HepG2 (cell line): ENCODE data around the gene MICB. TPM values are rescaled to one million over a fixed set of nuclear protein-coding genes. Genes with fewer than 3 reads are reported as not detected.
A peak's percentile ranks its signal among the peaks of the same experiment; 100 is the strongest.

Experiments
- FOXA1 ChIP-seq, 2 experiments: fragments of 450-650 bp in 1 of 2; sonication (generic) in 1 of 2; formaldehyde crosslinking in 1 of 2; IDR thresholded peaks; 2 replicates each; pipeline versions ENCODE4 v1.4.0 to v1.6.1; 2016 to 2020; ENCODE audit warnings: missing genetic modification reagents in 1 of 2
- HCFC1 ChIP-seq: fragments of 150-350 bp; IDR thresholded peaks from 2 replicates; pipeline ENCODE4 v1.6.1; 2014; ENCODE audit warnings: low read depth, low read length
- IKZF5 ChIP-seq: IDR thresholded peaks from 2 replicates; pipeline ENCODE4 v1.6.1; 2018; ENCODE audit warnings: missing genetic modification reagents, mild to moderate bottlenecking, missing compliant biosample characterization
- KAT8 ChIP-seq: IDR thresholded peaks from 2 replicates; pipeline ENCODE4 v1.6.1; 2016; ENCODE audit warnings: missing genetic modification reagents, missing compliant biosample characterization
- KDM4B ChIP-seq: sonication (generic); formaldehyde crosslinking; IDR thresholded peaks from 2 replicates; pipeline ENCODE4 v1.4.0; 2020; ENCODE audit warnings: missing genetic modification reagents
- NRL ChIP-seq: sonication (generic); formaldehyde crosslinking; IDR thresholded peaks from 2 replicates; pipeline ENCODE4 v1.5.0; 2020; ENCODE audit warnings: missing genetic modification reagents, mild to moderate bottlenecking, moderate library complexity, borderline replicate concordance
- PHF5A ChIP-seq: IDR thresholded peaks from one replicate; pipeline ENCODE4 v1.6.1; 2018; ENCODE audit warnings: low read depth, missing genetic modification reagents; ENCODE audit not compliant: unreplicated experiment
- REXO4 ChIP-seq: sonication (generic); formaldehyde crosslinking; IDR thresholded peaks from 2 replicates; pipeline ENCODE4 v1.8.0; 2022; ENCODE audit warnings: missing genetic modification reagents, mild to moderate bottlenecking, borderline replicate concordance
- ZNF138 ChIP-seq: sonication (generic); formaldehyde crosslinking; IDR thresholded peaks from 2 replicates; pipeline ENCODE4 v1.5.0; 2020; ENCODE audit warnings: mild to moderate bottlenecking, low read depth, missing genetic modification reagents
- ZNF264 ChIP-seq: sonication (generic); formaldehyde crosslinking; IDR thresholded peaks from 2 replicates; pipeline ENCODE4 v1.4.0; 2020; ENCODE audit warnings: missing genetic modification reagents
- ZNF446 ChIP-seq: sonication (generic); formaldehyde crosslinking; IDR thresholded peaks from 2 replicates; pipeline ENCODE4 v1.5.0; 2020; ENCODE audit warnings: mild to moderate bottlenecking, missing genetic modification reagents
- ZNF766 ChIP-seq: sonication (generic); formaldehyde crosslinking; IDR thresholded peaks from 2 replicates; pipeline ENCODE4 v1.5.0; 2020; ENCODE audit warnings: missing genetic modification reagents, borderline replicate concordance
- ZNF883 ChIP-seq: sonication (generic); formaldehyde crosslinking; IDR thresholded peaks from 2 replicates; pipeline ENCODE4 v1.5.1; 2020; ENCODE audit warnings: mild to moderate bottlenecking, missing genetic modification reagents; ENCODE audit errors: not compliant biosample characterization
- ZSCAN31 ChIP-seq: sonication (generic); formaldehyde crosslinking; IDR thresholded peaks from 2 replicates; pipeline ENCODE4 v1.5.0; 2020; ENCODE audit warnings: low read depth, mild to moderate bottlenecking, missing genetic modification reagents
- polyA plus RNA-seq, 8 experiments: library from polyadenylated mRNA; depleted of rRNA in 3 of 8; stranded (reverse) in 7 of 8; unstranded in 1 of 8; fragments of >200 nt; fragmentation: Illumina TruSeq in 4 of 8; extraction: Trizol in 4 of 8; gene quantifications; 2 replicates each; pipeline versions ENCODE4 v1.2.1 to v1.2.3, GENCODE V29; 2011 to 2016; ENCODE audit warnings: low read depth in 4 of 8, missing spikeins in 1 of 8, mixed read lengths in 1 of 8; ENCODE audit not compliant: insufficient read depth in 1 of 8
- total RNA-seq, 5 experiments: library from RNA; depleted of rRNA; stranded (reverse); fragments of >200 nt; fragmentation: Illumina TruSeq; extraction: Trizol; gene quantifications; 2 replicates each; pipeline ENCODE4 v1.2.3, GENCODE V29; 2016; ENCODE audit warnings: low read depth in 1 of 5
- TF ChIP-seq, protein P1 (sequence below): sonication (generic); formaldehyde crosslinking; IDR thresholded peaks from 2 replicates; pipeline ENCODE4 v1.9.0; 2021; ENCODE audit warnings: mild to moderate bottlenecking, missing genetic modification reagents
- TF ChIP-seq, protein P2 (sequence below): IDR thresholded peaks from 2 replicates; pipeline ENCODE4 v1.6.1; 2016; ENCODE audit warnings: low read depth
- TF ChIP-seq, protein P3 (sequence below): sonication (generic); formaldehyde crosslinking; IDR thresholded peaks from 2 replicates; pipeline ENCODE4 v1.5.0; 2020; ENCODE audit warnings: missing genetic modification reagents
- TF ChIP-seq, protein P4 (sequence below): sonication (generic); formaldehyde crosslinking; IDR thresholded peaks from 2 replicates; pipeline ENCODE4 v1.8.1; 2023; ENCODE audit warnings: mild to moderate bottlenecking, missing genetic modification reagents

Gene MICB
- total and polyA plus RNA-seq, 2 of the 13 experiments (the other 11 are each of a cell fraction or from before 2014, with no cell fraction given) = 12.5 to 12.8 TPM

DNA sequence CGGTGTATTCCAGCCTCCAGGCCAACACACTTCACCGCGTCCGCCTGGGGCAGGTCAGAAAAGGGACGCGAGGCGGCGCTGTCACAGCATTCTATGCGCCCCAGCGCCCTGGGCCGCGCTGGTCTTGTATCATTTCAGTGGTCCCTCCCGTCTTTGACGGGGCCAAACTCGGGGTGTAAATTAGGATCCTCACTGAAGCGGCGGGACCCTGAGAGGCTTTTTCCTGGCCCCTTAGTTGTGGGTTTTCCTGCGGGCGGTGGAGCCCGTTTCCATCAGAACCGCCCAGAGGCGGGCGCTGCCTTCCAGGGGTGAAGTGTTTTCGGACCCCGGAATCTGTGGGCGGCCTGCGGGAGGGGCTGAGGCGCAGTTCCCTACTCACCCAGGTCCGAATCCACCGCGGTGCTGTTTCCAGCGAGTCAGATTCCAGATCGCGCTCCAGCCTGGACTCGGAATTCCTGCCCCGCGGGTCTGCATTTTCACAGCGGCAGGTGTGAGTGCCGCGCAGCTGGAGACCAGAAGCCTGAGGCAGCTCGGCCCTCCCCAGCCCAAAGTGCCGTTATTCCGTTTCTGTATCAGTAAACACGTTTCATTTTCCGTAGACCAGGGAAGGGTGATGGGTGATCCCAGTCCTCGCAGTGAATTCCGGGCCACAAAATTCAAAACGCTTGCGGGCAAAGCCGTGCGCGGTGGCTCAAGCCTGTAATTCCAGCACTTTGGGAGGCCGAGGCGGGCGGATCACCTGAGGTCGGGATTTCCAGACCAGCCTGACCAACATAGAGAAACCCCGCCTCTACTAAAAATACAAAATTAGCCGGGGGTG lies 3.9 kb upstream of the MICB start (continued):
- TF ChIP-seq, protein P1, sequence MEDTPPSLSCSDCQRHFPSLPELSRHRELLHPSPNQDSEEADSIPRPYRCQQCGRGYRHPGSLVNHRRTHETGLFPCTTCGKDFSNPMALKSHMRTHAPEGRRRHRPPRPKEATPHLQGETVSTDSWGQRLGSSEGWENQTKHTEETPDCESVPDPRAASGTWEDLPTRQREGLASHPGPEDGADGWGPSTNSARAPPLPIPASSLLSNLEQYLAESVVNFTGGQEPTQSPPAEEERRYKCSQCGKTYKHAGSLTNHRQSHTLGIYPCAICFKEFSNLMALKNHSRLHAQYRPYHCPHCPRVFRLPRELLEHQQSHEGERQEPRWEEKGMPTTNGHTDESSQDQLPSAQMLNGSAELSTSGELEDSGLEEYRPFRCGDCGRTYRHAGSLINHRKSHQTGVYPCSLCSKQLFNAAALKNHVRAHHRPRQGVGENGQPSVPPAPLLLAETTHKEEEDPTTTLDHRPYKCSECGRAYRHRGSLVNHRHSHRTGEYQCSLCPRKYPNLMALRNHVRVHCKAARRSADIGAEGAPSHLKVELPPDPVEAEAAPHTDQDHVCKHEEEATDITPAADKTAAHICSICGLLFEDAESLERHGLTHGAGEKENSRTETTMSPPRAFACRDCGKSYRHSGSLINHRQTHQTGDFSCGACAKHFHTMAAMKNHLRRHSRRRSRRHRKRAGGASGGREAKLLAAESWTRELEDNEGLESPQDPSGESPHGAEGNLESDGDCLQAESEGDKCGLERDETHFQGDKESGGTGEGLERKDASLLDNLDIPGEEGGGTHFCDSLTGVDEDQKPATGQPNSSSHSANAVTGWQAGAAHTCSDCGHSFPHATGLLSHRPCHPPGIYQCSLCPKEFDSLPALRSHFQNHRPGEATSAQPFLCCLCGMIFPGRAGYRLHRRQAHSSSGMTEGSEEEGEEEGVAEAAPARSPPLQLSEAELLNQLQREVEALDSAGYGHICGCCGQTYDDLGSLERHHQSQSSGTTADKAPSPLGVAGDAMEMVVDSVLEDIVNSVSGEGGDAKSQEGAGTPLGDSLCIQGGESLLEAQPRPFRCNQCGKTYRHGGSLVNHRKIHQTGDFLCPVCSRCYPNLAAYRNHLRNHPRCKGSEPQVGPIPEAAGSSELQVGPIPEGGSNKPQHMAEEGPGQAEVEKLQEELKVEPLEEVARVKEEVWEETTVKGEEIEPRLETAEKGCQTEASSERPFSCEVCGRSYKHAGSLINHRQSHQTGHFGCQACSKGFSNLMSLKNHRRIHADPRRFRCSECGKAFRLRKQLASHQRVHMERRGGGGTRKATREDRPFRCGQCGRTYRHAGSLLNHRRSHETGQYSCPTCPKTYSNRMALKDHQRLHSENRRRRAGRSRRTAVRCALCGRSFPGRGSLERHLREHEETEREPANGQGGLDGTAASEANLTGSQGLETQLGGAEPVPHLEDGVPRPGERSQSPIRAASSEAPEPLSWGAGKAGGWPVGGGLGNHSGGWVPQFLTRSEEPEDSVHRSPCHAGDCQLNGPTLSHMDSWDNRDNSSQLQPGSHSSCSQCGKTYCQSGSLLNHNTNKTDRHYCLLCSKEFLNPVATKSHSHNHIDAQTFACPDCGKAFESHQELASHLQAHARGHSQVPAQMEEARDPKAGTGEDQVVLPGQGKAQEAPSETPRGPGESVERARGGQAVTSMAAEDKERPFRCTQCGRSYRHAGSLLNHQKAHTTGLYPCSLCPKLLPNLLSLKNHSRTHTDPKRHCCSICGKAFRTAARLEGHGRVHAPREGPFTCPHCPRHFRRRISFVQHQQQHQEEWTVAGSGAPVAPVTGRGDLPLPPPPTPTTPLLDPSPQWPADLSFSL = 0 out of 2 replicates have a peak, but pooled peaks have one; percentile 39
- TF ChIP-seq FOXA1 (IDR thresholded peaks at IDR 0.05) (no peak), FOXA1 (CRISPR knock-in tag; IDR thresholded peaks at IDR 0.05) (peak; percentile 38; the same call in 1 of the 2 replicates), ZSCAN31 (CRISPR knock-in tag) (no peak), REXO4 (CRISPR knock-in tag) (no peak), IKZF5 (CRISPR knock-in tag) (peak; percentile 65; the same call in 1 of the 2 replicates), ZNF883 (CRISPR knock-in tag) (no peak), KAT8 (CRISPR knock-in tag) (0 out of 2 replicates have a peak, but pooled peaks have one; percentile 25), HCFC1 (no peak), ZNF264 (CRISPR knock-in tag) (no peak), ZNF446 (CRISPR knock-in tag) (0 out of 2 replicates have a peak, but pooled peaks have one; percentile 41), PHF5A (CRISPR knock-in tag) (no peak), KDM4B (CRISPR knock-in tag) (no peak), NRL (CRISPR knock-in tag) (0 out of 2 replicates have a peak, but pooled peaks have one; percentile 10), ZNF766 (CRISPR knock-in tag) (no peak), ZNF138 (CRISPR knock-in tag) (no peak)
- TF ChIP-seq, protein P2, sequence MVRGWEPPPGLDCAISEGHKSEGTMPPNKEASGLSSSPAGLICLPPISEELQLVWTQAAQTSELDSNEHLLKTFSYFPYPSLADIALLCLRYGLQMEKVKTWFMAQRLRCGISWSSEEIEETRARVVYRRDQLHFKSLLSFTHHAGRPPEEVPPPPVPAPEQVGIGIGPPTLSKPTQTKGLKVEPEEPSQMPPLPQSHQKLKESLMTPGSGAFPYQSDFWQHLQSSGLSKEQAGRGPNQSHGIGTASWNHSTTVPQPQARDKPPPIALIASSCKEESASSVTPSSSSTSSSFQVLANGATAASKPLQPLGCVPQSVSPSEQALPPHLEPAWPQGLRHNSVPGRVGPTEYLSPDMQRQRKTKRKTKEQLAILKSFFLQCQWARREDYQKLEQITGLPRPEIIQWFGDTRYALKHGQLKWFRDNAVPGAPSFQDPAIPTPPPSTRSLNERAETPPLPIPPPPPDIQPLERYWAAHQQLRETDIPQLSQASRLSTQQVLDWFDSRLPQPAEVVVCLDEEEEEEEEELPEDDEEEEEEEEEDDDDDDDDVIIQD (CRISPR knock-in tag) = no peak
- TF ChIP-seq, protein P3, sequence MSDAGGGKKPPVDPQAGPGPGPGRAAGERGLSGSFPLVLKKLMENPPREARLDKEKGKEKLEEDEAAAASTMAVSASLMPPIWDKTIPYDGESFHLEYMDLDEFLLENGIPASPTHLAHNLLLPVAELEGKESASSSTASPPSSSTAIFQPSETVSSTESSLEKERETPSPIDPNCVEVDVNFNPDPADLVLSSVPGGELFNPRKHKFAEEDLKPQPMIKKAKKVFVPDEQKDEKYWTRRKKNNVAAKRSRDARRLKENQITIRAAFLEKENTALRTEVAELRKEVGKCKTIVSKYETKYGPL = no peak
- TF ChIP-seq, protein P4, sequence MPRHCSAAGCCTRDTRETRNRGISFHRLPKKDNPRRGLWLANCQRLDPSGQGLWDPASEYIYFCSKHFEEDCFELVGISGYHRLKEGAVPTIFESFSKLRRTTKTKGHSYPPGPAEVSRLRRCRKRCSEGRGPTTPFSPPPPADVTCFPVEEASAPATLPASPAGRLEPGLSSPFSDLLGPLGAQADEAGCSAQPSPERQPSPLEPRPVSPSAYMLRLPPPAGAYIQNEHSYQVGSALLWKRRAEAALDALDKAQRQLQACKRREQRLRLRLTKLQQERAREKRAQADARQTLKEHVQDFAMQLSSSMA = no peak
